H1 (cell line): Measurements from ENCODE around the gene PLCL1. TPM values are rescaled to one million over a fixed set of nuclear protein-coding genes. Genes with fewer than 3 reads are reported as not detected.

Experiments
- CTCF ChIA-PET: fragments of 300-600 bp; sonication (Branson Sonifier 250); formaldehyde crosslinking; loops from one replicate; lab custom pipeline; 2021; ENCODE audit not compliant: partially characterized antibody; lab: Charles Lee
- POLR2A ChIA-PET: fragments of 300-600 bp; sonication (Branson Sonifier 250); formaldehyde crosslinking; loops from one replicate; lab custom pipeline; 2021; ENCODE audit warnings: inconsistent platforms; ENCODE audit not compliant: partially characterized antibody; lab: Charles Lee
- DNase-seq, 2 experiments: peaks; one replicate each; pipeline versions ENCODE4 v3.0.0 to v3.0.0-alpha.2; 2010 to 2022; ENCODE audit warnings: low spot score in 2 of 2, low read depth in 1 of 2, mixed read lengths in 1 of 2
- FAIRE-seq: peaks from 2 replicates; lab custom pipeline; 2011; peaks lifted over from hg19 to GRCh38; lab: Jason Lieb, UNC
- H2AFZ ChIP-seq: 2 replicates; pipeline ENCODE4 v1.8.1; 2012; ENCODE audit warnings: low read length, inconsistent platforms
- H2AK5ac ChIP-seq: 2 replicates; pipeline ENCODE4 v1.6.1; 2013; ENCODE audit warnings: low read depth, low read length
- H2BK120ac ChIP-seq: replicated peaks from 2 replicates; pipeline ENCODE3; 2013; ENCODE audit warnings: low read depth, low read length, inconsistent platforms
- H2BK12ac ChIP-seq: 2 replicates; pipeline ENCODE4 v1.6.1; 2013; ENCODE audit warnings: low read depth, low read length
- H2BK15ac ChIP-seq: 2 replicates; pipeline ENCODE4 v1.6.1; 2013; ENCODE audit warnings: low read length
- H2BK20ac ChIP-seq: 2 replicates; pipeline ENCODE4 v1.6.1; 2013; ENCODE audit warnings: low read length
- H2BK5ac ChIP-seq: 2 replicates; pipeline ENCODE4 v1.6.1; 2013; ENCODE audit warnings: low read depth, low read length
- H3K14ac ChIP-seq: 2 replicates; pipeline ENCODE4 v1.6.1; 2013; ENCODE audit warnings: inconsistent platforms; ENCODE audit not compliant: insufficient read length
- H3K18ac ChIP-seq: 2 replicates; pipeline ENCODE4 v1.6.1; 2013; ENCODE audit warnings: low read length; ENCODE audit errors: extremely low read depth
- H3K23ac ChIP-seq: 2 replicates; pipeline ENCODE4 v1.6.1; 2013; ENCODE audit warnings: inconsistent platforms; ENCODE audit not compliant: insufficient read length
- H3K23me2 ChIP-seq: 2 replicates; pipeline ENCODE4 v1.6.1; 2013; ENCODE audit warnings: low read depth, low read length
- H3K27ac ChIP-seq: 2 replicates; pipeline ENCODE4 v1.6.1; 2011; ENCODE audit warnings: low read depth, low read length, inconsistent platforms
- H3K27me3 ChIP-seq, 4 experiments: replicated peaks in 1 of 4; 1 replicate in 1 of 4; 2 replicates in 3 of 4; pipeline versions ENCODE4 v1.6.1 to v1.8.1; 2011 to 2013; ENCODE audit warnings: low read length in 3 of 4, mild to moderate bottlenecking in 3 of 4, inconsistent platforms in 2 of 4, mixed read lengths in 2 of 4, moderate library complexity in 1 of 4; ENCODE audit not compliant: control insufficient read depth in 3 of 4, insufficient read depth in 3 of 4; ENCODE audit errors: extremely low read depth in 1 of 4
- H3K36me3 ChIP-seq, 4 experiments: 2 replicates each; pipeline versions ENCODE4 v1.6.1 to v1.8.1; 2011 to 2013; ENCODE audit warnings: mild to moderate bottlenecking in 4 of 4, low read length in 3 of 4, moderate library complexity in 2 of 4, control low read depth in 1 of 4, inconsistent platforms in 1 of 4; ENCODE audit not compliant: insufficient read depth in 4 of 4, control insufficient read depth in 2 of 4
- H3K4ac ChIP-seq: replicated peaks from 2 replicates; pipeline ENCODE3; 2013; ENCODE audit warnings: low read length, low read depth, mixed read lengths, inconsistent platforms; ENCODE audit not compliant: insufficient read length
- H3K4me1 ChIP-seq, 4 experiments: replicated peaks in 1 of 4; 1 replicate in 1 of 4; 2 replicates in 3 of 4; pipeline versions ENCODE4 v1.6.1 to v1.8.1; 2011 to 2013; ENCODE audit warnings: low read length in 3 of 4, inconsistent platforms in 2 of 4, mixed read lengths in 1 of 4; ENCODE audit not compliant: insufficient read depth in 4 of 4, control insufficient read depth in 3 of 4
- H3K4me2 ChIP-seq, 2 experiments: 2 replicates each; pipeline versions ENCODE4 v1.6.1 to v1.8.1; 2011 to 2013; ENCODE audit warnings: low read depth in 2 of 2, low read length in 2 of 2, control low read depth in 1 of 2, inconsistent platforms in 1 of 2, mild to moderate bottlenecking in 1 of 2; ENCODE audit not compliant: insufficient read depth in 1 of 2
- H3K4me3 ChIP-seq, 4 experiments: fragments of 200-600, 300-600 bp in 1 of 4; sonication (generic), shearing (Covaris generic), sonication (Bioruptor Twin) in 1 of 4; 2 replicates each; pipeline versions ENCODE4 v1.5.1 to v1.8.1; 2011 to 2016; ENCODE audit warnings: low read length in 4 of 4, low read depth in 3 of 4, control low read depth in 2 of 4, inconsistent platforms in 2 of 4, mild to moderate bottlenecking in 2 of 4, mixed read lengths in 1 of 4, moderate library complexity in 1 of 4; ENCODE audit not compliant: insufficient read depth in 2 of 4; ENCODE audit errors: extremely low read depth in 1 of 4
- H3K56ac ChIP-seq: replicated peaks from 2 replicates; pipeline ENCODE3; 2013; ENCODE audit warnings: low read depth, mild to moderate bottlenecking, mixed read lengths, low read length, inconsistent platforms; ENCODE audit not compliant: insufficient read length
- H3K79me1 ChIP-seq: 2 replicates; pipeline ENCODE4 v1.6.1; 2013; ENCODE audit warnings: low read depth, low read length, control low read depth
- H3K79me2 ChIP-seq, 2 experiments: 2 replicates each; pipeline versions ENCODE4 v1.6.1 to v1.8.1; 2012 to 2013; ENCODE audit warnings: low read length in 2 of 2, mild to moderate bottlenecking in 2 of 2, inconsistent platforms in 1 of 2; ENCODE audit not compliant: insufficient read depth in 2 of 2, control insufficient read depth in 1 of 2
- H3K9ac ChIP-seq, 4 experiments: replicated peaks in 1 of 4; 1 replicate in 1 of 4; 2 replicates in 3 of 4; pipeline versions ENCODE4 v1.6.1 to v1.8.1; 2011 to 2013; ENCODE audit warnings: low read depth in 3 of 4, low read length in 3 of 4, control low read depth in 2 of 4, mild to moderate bottlenecking in 2 of 4, moderate library complexity in 2 of 4, inconsistent platforms in 1 of 4; ENCODE audit errors: extremely low read depth in 1 of 4
- H3K9me3 ChIP-seq, 2 experiments: 2 replicates each; pipeline versions ENCODE4 v1.6.1 to v1.8.1; 2012 to 2013; ENCODE audit warnings: mild to moderate bottlenecking in 2 of 2, moderate library complexity in 2 of 2, control low read depth in 1 of 2, inconsistent platforms in 1 of 2, low read depth in 1 of 2, low read length in 1 of 2, mixed read lengths in 1 of 2; ENCODE audit not compliant: insufficient read depth in 2 of 2
- H4K20me1 ChIP-seq, 2 experiments: replicated peaks in 1 of 2; 2 replicates each; pipeline versions ENCODE3 to v1.8.1; 2011 to 2013; ENCODE audit warnings: inconsistent platforms in 2 of 2, low read length in 2 of 2, mild to moderate bottlenecking in 1 of 2; ENCODE audit not compliant: insufficient read depth in 2 of 2, control insufficient read depth in 1 of 2
- H4K5ac ChIP-seq: 2 replicates; pipeline ENCODE4 v1.6.1; 2013; ENCODE audit warnings: low read length, low read depth, mixed read lengths, inconsistent platforms; ENCODE audit not compliant: insufficient read length
- H4K8ac ChIP-seq: 2 replicates; pipeline ENCODE4 v1.8.0; 2013; ENCODE audit warnings: mild to moderate bottlenecking, moderate library complexity, low read length, inconsistent platforms; ENCODE audit not compliant: insufficient read depth; ENCODE audit errors: extremely low read depth
- H4K91ac ChIP-seq: replicated peaks from 2 replicates; pipeline ENCODE3; 2013; ENCODE audit warnings: low read length, mixed read lengths, inconsistent platforms; ENCODE audit not compliant: insufficient read length
- BRCA1 ChIP-seq: IDR thresholded peaks from 2 replicates; pipeline ENCODE4 v1.6.1; 2012; ENCODE audit warnings: low read depth, low read length, improper control_type of control experiment
- CBX8 ChIP-seq: fragments of 300-800, 300-1000 bp; sonication (generic); IDR thresholded peaks from 2 replicates; pipeline ENCODE4 v1.7.1; 2016; ENCODE audit warnings: low read depth, low read length, borderline replicate concordance
- CEBPB ChIP-seq: IDR thresholded peaks from 2 replicates; pipeline ENCODE4 v1.6.1; 2012; ENCODE audit warnings: low read depth, low read length
- NRF1 ChIP-seq: IDR thresholded peaks from 2 replicates; pipeline ENCODE4 v1.6.1; 2011; ENCODE audit warnings: mild to moderate bottlenecking, low read depth, low read length, improper control_type of control experiment
- RXRA ChIP-seq: IDR thresholded peaks from 2 replicates; pipeline ENCODE4 v1.6.1; 2011; ENCODE audit warnings: low read depth, mild to moderate bottlenecking, low read length, moderate library complexity; ENCODE audit not compliant: insufficient read depth
- SUZ12 ChIP-seq: fragments of 200-600 bp; sonication (generic); IDR thresholded peaks from 2 replicates; pipeline ENCODE4 v1.6.1; 2012; ENCODE audit warnings: mild to moderate bottlenecking, inconsistent platforms, low read length, moderate library complexity, mixed read lengths
- TCF12 ChIP-seq: IDR thresholded peaks from 2 replicates; pipeline ENCODE4 v1.6.1; 2011; ENCODE audit warnings: low read depth, mild to moderate bottlenecking, low read length
- YY1 ChIP-seq: IDR thresholded peaks from 2 replicates; pipeline ENCODE4 v1.6.1; 2011; ENCODE audit warnings: low read depth, mild to moderate bottlenecking, low read length
- WGBS, 2 experiments: shearing (Covaris generic) in 1 of 2; methylation state at CpG; one replicate each; pipeline versions ENCODE4 v1.1.6 to v1.1.7; 2013 to 2015; ENCODE audit warnings: low lambda C conversion rate in 2 of 2, mixed read lengths in 2 of 2, inconsistent platforms in 1 of 2, low coverage in 1 of 2, missing lambda C conversion rate in 1 of 2; ENCODE audit not compliant: insufficient replicate concordance in 2 of 2, insufficient coverage in 1 of 2, insufficient read length in 1 of 2; ENCODE audit errors: extremely low coverage in 1 of 2, missing lambda C conversion rate in 1 of 2; 5-methylcytosine and 5-hydroxymethylcytosine counted together
- polyA plus RNA-seq, 7 experiments: library from polyadenylated mRNA; depleted of rRNA in 3 of 7; stranded (reverse) in 5 of 7; unstranded in 2 of 7; fragments of >200 nt in 5 of 7; fragments of 200-250 nt in 2 of 7; gene quantifications; 1 replicate in 5 of 7; 2 replicates in 1 of 7; 4 replicates in 1 of 7; pipeline versions ENCODE4 v1.2.1 to v1.2.3, GENCODE V29; 2011 to 2013; ENCODE audit warnings: missing spikeins in 2 of 7, mixed read lengths in 2 of 7
- total RNA-seq: library from RNA; stranded (reverse); fragmentation: NEBNext Ultra II Directional; extraction: Animal tissue kit (Norgen Biotek cat#: 25700); gene quantifications from 2 replicates; pipeline ENCODE4 v1.2.1, GENCODE V29; 2021

Gene PLCL1
- total and polyA plus RNA-seq, 2 of the 8 experiments (the other 6 are each of a cell fraction or from before 2014, with no cell fraction given): not detected

DNA sequence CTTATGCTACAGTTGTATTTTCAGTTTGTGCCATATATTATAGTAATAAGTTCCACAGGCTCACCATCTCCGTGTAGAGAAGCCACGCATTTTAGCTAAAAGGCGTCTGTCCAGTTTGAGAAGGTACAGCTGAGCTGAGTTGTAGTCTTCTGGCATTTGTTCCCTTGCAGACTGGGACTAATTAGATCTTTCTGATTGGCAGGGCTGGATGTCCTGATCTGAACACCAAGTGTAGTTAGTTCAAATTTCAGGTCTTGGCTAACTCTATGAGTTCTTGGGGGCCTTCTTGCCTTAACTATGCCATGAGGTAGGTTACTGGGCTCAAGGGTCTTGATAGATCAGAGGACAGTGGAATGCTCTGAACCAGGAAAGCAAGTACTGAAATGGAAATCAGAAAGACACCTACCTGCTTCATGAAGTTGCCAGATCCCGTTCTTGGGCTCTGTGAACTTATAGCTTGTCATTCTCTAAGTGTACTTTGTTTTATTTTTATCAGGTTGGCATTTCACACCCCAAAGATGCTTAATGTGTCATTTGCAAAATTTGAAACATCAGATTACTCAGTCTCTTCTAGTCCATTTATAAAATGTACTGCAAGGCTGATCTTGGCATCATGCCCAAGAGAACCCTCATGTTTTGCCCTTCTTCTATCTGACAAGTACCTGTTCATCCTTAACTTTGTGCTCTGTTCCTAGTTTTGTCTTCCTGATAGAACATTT is 93.7 kb downstream of the PLCL1 start:
- CTCF ChIA-PET: no interaction called here
- FAIRE-seq: no peak

More for the DNA sequence above, 93.7 kb downstream of the PLCL1 start:
- H3K56ac ChIP-seq: no peak overlapping the region
- no peak overlapping the region for H3K23ac ChIP-seq
- no peak overlapping the region for H3K4ac ChIP-seq
- no peaks in the 10 kb centered on the region for H3K9me3 ChIP-seq
- H2BK20ac ChIP-seq: no peak overlapping the region
- H2BK12ac ChIP-seq: no peak overlapping the region
- no peak overlapping the region for H2BK120ac ChIP-seq
- no peak overlapping the region for H4K8ac ChIP-seq
- no peak overlapping the region for H2BK5ac ChIP-seq
- H4K5ac ChIP-seq: no peak overlapping the region
- H3K79me2 ChIP-seq: no peaks in the 10 kb centered on the region
- WGBS, 2 experiments: 89% methylated on average over 4 of the region's 4 CpGs; no CpG with 5 or more reads in 1 of the 2 experiments
- H3K27ac ChIP-seq: no peak overlapping the region
- POLR2A ChIA-PET: no interaction called here
- no peak overlapping the region for H3K18ac ChIP-seq
- no peaks in the 10 kb centered on the region for H4K20me1 ChIP-seq
- H3K27me3 ChIP-seq: no peaks in the 10 kb centered on the region
- H4K91ac ChIP-seq: no peak overlapping the region
- H2AK5ac ChIP-seq: no peak overlapping the region
- no peaks in the 10 kb centered on the region for H3K79me1 ChIP-seq
- H3K4me3 ChIP-seq: no peak overlapping the region
- TF ChIP-seq TCF12 (no peak), CEBPB (no peak), BRCA1 (no peak), RXRA (no peak), NRF1 (no peak), CBX8 (no peak), YY1 (no peak), SUZ12 (no peak)
- TF ChIP-seq, all 59 proteins: peak for 0
- Histone ChIP-seq H3K4me1 (no peaks in the 10 kb centered on the region), H2BK15ac (no peak overlapping the region), H2AFZ (no peak overlapping the region), H3K23me2 (no peaks in the 10 kb centered on the region), H3K36me3 (no peaks in the 10 kb centered on the region), H3K14ac (no peak overlapping the region), H3K9ac (no peak overlapping the region), H3K4me2 (no peak overlapping the region)
- no peak for DNase-seq
